AG10803 (cell line): Measurements from ENCODE around the gene GAS5.

Source experiments
- DNase-seq: peaks from one replicate; pipeline ENCODE4 v3.0.0; 2010; ENCODE audit warnings: low read depth
- H3K4me3 ChIP-seq: 2 replicates; pipeline ENCODE4 v1.5.1; 2011; ENCODE audit warnings: mild to moderate bottlenecking, low read length, control low read depth
- CTCF ChIP-seq: conservative IDR thresholded peaks from 2 replicates; pipeline ENCODE4 v1.5.1; 2011; ENCODE audit warnings: mild to moderate bottlenecking, low read length, control low read depth, inconsistent platforms

The GAS5 gene

GRCh38 chr1:173824315-173825081 is 43.3 kb downstream of the GAS5 start, which contains the start of the genes CENPL and DARS2:
CENPL (minus strand) TSS chr1:173824883; CDS start chr1:173811299, 13,584 bp downstream.
DARS2 (plus strand) TSS chr1:173824673; CDS start chr1:173825230, 557 bp downstream.
- peak; percentile 98 for DNase-seq
- TF ChIP-seq CTCF: no peak
- H3K4me3 ChIP-seq: peak within 1 kb of the TSS; percentile 98

- no peak for TF ChIP-seq CTCF
- H3K4me3 ChIP-seq: peak overlapping the region; percentile 98
- DNase-seq: peak; percentile 6
Measured at GRCh38 chr1:173823781-173824314, 43.9 kb downstream of the GAS5 start.

- no peak overlapping the region for H3K4me3 ChIP-seq
- DNase-seq: no peak
Measured at GRCh38 chr1:173821680-173822079, 46.1 kb downstream of the GAS5 start.

DNA sequence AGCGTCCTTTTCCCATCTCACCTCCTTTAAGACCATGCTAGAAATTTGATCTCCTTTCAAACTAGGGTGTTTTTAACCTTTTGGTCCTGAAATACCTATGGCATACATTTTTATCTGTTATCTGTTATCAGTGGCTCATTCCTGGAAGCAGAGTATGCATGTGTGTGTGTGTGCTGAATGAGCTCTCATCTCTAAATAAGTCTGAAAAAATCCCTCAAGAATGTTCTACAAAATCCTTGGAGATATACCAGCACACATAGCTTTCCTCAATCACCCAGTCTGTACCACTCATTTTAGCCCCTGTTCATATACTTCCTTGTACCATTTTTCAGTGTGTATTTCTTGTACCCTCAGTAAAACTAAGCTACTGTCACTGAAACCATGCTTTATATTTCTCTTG is 49.3 kb downstream of the GAS5 start:
- no peak for DNase-seq
- no peak for TF ChIP-seq CTCF
- no peak overlapping the region for H3K4me3 ChIP-seq

More at GRCh38 chr1:173821680-173822079, 46.1 kb downstream of the GAS5 start:
- no peak for TF ChIP-seq CTCF
